HG02884 (cell line): ENCODE results near the gene LDLRAD4.

Experiments used
- ATAC-seq: cut with Tn5 transposase; IDR thresholded peaks from one replicate; pipeline ENCODE4 v1.9.1; 2021; ENCODE audit warnings: mild to moderate bottlenecking, moderate library complexity; ENCODE audit not compliant: unreplicated experiment

LDLRAD4 gene

DNA sequence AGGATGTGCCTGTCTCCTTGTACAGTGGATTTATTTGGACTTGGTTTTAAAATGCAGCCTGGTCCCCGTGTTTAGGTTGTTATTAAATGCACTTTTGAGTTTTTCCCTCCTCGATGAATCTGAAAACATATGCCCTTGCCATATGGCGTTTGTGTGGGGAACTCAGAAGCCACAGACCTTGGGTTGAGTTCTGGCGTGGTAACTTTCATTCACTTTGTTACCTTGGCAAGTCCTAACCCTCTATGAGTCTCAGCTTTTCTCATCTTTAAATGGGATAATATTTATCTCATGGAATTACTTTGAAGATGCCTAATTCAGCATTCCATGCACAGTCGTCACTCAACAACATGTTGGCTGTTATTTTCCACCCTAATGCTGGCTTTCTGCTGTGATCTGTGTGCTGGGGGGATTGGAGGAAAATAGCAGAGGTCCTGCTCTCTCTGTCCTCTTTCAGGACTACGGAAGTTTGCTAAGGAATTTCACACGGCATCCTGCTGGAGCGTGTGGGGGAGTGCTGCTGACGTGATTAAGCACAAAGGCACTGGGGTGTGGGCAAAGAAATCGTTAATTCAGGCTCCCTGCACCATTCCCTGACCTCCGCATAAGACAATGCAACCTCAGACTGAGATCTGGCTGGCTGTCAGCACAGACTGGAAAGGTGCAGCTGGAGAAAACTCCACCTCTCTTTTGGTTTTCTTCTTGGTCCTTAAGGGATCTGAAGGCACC is 61.7 kb downstream of the LDLRAD4 start:
- ATAC-seq = no peak

DNA sequence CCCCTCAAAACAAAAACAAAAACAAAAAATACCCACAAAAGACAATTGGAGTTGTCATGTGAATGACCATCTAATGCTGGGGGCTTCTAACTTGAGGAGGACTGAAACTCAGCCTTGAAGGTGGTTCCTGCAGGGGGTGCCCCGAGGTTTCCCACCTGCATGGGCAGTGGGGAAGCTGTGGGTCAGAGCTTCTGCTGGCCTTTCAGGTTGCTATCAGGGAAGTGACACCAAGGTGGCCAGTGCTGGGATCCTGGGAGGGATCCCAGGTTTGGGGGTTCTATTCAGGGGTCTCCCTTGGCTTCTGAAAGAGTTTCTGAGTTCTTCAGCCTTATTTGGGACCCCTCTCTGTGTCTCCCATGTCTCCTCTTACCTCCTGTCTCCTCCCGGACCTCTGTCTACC is 62.8 kb downstream of the LDLRAD4 start:
- ATAC-seq = no peak

DNA sequence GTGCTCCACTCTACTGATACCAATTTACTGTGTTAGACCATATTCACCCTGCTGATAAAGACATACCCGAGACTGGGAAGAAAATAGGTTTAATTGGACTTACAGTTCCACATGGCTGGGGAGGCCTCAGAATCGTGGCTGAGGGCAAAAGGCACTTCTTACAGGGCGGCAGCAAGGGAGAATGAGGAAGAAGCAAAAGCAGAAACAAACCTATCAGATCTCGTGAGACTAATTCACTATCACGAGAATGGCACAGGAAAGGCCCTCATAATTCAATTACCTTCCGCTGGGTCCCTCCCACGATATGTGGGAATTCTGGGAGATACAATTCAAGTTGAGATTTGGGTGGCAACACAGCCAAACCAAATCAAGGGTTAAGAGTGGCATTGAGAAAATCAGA is 65.2 kb downstream of the LDLRAD4 start:
- no peak for ATAC-seq

DNA sequence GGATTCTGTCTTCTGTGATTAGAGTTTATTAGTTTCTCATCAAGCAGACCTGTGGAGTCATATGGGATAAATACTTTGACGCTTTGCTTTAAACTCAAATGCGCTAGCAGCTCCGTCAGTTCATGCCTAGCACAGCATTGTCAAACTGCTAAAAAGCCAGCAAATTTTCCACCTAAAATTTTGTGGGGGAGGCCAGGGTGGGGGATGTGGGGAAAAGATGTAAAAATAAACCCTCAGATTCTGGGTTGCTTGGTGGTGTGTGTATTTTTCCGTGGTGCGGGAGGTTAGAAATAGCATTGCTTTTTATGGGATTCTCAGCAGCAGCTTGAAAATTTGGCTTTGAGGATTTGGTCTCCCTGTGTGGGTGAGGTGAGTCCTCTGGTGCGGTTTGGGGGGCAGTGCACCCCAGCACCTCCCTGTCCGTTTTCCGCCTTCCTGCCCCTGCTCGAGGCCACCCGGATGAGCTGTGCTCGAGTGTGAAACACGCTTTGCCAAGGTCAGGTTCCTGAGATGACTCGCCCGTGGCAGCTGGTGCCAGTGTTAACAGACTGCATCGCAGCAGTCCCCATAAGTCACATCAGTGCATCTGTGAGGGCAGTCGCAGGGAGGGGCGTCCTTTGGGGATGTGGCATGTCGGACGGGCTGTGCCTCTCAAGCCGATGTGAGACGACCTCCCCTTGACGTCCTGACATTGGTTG is 65.9 kb downstream of the LDLRAD4 start:
- ATAC-seq = no peak

DNA sequence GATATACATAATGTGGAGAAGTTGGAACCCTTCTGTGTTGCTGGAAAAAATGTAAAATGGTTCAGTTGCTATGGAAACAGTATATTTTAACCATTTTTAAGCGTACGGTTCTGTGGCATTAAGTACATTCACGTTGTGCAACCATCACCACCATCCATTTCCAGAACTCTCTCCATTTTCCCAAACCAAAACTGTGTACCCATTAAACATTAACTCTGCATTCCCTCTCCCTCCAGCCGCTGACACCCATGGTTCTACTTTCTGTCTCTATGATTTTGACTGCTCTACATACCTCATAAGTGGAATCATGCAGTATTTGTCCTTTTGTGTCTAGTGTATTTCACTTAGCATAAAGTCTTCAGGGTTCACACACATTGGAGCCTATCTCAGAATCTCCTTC is 67.3 kb downstream of the LDLRAD4 start:
- ATAC-seq = no peak

DNA sequence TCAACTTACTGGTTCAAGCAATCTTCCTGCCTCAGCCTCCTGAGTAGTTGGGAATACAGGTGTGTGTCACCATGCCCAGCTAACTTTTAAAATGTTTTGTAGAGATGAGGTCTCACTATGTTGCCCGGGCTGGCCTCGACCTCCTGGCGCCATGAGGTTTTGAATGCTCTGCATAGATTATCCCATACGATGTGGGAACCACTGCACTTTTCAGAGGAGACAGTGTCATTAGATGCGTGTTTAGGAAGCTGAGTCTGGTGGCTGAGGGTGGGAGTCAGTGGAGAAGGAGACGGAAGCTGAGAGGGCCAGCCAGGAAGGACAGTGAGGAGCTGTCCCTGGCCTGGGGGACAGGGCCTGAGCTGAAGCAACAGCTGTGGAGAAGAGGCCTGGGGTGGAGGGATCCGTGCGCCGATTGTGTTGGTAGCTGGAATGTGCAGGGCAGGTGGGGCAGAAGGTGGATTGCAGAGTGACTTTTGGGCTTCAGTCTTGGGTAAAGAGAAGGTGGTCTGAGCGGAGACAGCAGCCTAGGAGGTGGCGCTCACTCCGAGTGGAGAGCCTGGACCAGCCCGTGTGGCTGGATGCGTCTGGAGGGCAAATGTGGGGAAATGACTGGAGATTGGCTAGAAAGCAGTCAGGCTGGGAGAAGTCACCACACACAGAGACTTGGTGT is 68.0 kb downstream of the LDLRAD4 start:
- ATAC-seq = no peak

DNA sequence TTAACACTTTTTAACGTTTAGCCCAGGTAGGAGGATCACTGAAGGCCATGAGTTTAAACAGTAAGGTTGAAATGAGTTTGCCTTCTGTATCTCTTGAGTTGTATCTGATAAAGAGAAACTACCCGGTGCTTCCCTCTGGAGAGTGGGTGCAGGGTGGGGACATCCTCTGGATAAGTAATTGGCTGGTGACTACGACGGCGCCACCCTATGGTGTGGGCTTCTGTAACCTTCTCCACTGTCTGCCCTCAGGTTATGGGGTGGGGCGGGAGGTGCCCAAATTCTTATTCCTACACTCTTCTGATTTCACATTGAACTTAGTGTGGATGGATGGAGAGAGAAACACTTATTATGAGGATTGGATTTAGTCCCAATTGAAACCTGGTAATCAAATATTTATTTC is 68.8 kb downstream of the LDLRAD4 start:
- ATAC-seq = no peak

DNA sequence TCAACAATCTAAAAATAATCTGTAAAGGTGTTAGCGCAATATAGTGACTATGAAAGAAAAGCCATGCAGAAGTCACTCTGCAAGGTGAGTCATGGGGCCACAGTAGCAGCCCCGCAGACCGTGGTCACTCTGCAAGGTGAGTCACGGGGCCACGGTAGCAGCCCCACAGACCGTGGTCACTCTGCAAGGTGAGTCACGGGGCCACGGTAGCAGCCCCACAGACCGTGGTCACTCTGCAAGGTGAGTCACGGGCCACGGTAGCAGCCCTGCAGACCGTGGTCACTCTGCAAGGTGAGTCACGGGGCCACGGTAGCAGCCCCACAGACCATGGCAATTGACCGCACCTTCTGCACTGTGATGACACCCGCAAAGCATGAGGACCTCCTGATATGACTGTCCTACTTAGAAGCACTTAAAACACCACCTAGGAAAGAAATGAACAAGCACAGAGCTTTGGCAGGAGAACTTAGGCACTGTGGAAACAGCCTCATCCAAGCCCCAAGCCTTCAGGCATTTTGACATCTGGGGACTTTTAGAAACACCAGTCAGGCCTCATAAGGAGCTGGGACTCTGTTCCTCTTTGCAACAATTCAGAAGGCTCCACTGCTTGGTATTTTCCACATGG is 70.1 kb downstream of the LDLRAD4 start:
- no peak for ATAC-seq

DNA sequence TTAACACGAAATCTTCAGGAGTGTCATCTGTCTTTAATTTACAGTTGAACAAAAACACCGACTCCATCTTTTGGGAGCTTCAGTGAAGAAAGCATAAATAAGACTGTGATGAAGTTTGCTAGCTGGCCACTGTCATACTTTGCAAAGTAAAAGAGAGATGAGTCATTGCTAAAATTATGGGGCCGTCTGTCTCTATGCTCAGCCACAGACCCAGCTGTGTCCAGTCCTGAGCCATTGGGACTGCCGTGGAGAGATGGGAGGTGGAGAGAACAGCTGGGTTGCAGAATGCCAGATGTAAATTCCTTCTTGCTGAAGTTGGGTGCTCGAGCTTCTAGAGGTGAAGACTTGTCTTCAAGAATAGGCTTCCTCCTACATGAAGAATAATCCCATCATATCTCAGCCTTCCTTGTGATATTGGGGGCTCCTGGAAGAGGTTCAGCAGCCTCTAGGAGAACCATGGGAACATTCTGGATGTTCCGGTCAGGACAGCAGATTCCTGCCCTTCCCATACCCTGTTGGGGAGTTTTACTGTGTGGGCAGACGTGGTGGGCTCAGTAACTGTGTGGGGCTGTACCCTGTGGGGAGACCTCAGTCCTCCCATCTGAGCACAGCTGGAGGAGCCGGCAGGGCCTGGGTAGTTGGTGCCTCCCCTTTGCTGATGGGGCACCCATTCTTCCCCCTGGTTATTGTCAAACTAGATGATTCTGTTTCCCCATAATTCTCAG is 71.1 kb downstream of the LDLRAD4 start:
- ATAC-seq = no peak

DNA sequence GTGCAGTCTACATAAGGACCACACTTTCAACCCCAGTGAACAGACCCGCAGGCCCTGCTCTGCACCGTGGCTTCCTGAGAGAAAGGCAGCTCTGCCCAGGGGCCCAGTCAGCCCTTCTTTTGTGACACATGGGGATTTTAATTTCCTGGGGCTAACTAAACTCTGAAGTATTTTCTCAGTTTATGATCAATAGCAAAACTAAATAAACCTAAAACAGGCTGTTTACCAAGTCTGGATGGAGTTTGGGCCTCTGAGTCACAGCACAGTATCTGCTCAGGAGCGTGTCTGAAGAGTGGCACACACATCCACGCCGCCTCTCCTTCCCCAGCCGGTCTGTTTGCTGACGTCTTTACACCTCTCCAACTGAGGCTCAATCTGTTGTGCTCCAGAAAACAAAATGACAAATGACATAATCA is 72.3 kb downstream of the LDLRAD4 start:
- no peak for ATAC-seq

DNA sequence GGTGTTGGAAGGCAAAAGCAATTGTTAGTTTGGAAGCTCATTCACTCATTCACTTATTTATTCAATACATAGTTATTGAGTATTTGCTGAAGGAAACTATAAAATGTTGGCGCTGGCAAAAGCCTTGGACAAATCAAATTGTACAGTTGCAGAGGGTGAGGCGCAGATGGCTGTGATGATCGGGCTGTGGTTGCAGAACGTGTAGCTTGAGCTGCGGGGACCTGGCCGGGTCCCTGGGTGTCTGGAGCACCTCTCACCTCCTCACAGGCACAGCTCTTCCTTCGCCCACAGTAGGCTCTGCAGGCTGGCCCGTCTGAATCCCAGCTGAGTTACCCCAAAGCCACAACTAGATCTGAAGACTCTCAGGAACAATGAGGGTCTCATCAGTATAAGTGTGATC is 72.7 kb downstream of the LDLRAD4 start:
- ATAC-seq = no peak

DNA sequence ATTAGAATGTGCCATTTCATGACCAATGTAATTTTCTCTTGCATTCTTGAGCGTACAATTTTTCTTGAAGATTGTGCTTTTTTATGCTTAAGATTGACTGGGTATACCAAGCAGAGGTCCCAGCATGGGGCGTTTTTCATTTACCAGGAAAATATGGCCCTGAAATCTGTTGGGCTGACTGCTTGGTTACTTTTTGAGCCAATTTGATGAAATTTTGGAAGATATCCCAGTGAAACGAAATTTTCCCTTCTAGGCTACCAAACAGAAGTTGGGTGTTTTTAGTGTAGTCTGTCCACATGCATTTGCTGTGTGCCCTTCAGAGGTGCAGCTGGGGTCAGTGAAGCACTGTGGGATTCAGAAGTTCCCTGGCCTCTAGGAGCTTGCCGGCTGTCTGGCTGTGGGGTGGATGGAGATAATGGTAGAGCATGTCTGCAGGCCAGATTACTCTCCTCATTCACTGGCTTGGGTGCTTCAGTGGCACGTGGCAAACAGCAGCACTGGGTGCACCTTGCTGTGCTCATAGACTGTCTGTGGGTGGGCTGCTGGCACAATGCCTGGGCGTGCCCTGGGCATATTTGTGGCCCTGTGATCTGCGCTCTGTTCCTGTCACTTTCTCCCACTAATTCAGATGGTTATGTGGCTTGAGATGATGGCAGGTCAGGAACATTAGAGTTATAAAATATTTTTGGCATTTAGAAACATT is 73.3 kb downstream of the LDLRAD4 start:
- no peak for ATAC-seq

DNA sequence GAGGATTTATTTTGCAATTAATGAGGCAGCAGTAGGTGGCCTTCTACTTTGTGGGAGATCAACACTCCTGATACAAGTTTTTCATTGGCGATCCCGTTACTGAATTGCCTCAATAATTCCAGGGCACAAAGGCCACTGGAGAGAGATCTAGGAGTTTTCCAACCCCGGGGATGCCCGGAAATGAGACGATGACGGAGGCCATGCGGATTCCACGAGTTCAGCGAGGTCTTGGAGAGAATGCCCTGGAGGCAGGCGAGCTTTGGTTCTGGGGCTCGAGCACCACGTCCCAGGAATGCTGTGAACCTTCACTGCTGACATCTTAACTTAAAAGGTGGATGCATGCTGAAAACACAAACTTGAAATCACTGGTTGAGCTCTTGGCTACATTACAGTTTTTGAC is 74.2 kb downstream of the LDLRAD4 start:
- no peak for ATAC-seq

DNA sequence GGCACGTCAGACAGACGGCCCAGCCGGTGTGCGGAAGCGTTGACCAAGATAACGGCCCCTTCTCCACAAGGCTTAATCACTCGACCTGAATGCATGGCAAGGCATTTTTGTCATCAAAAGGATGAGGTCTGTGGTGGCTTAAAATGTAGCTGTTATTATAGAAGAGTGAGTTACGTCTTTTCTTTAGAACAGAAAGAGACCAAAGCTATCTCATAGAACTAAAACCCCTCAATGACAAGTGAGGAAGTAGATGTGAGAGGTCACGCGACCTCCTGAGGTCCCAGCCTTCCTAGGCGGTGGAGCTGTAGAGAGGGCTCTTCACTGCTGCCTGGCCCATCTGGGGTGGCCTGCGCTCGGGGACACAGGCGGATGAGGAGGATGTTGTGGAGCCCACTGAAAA is 75.7 kb downstream of the LDLRAD4 start:
- no peak for ATAC-seq

DNA sequence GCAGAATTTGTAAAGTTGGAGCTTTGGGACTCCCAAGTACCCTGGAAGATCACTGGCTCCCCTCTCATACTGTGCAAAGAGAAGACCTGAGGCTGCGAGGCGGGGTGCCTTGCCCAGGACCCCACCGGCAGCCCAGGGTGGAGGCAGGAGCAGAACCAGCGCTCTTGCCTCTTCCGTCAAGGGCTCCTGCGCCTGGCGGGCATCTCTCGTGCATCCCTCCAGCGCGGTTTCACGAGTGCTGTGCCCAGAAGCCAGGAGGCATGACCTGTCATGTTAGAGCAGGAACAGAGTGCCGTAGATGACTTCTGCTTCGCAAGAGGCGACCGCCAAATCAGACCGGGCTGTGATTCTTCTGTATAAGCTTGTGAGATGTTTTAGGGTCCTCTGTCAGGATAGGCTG is 77.3 kb downstream of the LDLRAD4 start:
- ATAC-seq = no peak

DNA sequence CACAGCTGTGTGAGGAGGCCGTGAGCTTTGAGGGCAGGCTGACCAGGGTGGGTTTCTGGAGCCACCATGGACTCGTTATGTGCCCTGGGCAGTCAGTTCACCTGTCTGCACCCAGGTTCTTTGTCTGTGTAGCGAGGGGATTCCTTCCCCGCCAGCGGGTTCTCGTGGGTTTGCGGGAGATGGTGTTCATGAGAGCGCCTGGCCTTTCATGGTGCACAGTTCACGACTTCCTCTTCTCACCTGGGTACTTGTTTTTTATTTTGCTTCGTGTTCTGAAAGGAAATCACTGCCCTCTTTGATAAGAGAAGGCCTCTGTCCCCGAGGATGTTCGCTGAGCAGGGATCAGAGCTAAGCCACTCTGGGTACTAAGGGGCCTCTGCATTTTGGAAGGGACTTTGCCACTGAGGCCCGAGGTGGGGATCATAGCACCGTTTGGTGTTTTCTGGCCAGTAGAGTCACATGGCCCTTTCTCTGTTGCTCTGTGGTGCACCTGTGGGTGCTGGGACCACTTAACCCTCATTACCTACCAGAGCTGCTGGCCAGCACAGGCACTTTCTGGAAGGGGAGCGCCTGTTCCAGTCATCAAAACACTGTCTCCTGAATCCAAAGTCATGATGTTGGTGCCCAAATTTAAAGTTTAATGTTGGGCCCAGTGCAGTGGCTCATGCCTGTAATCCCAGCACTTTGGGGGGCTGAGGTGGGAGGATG is 78.5 kb downstream of the LDLRAD4 start:
- ATAC-seq = no peak

DNA sequence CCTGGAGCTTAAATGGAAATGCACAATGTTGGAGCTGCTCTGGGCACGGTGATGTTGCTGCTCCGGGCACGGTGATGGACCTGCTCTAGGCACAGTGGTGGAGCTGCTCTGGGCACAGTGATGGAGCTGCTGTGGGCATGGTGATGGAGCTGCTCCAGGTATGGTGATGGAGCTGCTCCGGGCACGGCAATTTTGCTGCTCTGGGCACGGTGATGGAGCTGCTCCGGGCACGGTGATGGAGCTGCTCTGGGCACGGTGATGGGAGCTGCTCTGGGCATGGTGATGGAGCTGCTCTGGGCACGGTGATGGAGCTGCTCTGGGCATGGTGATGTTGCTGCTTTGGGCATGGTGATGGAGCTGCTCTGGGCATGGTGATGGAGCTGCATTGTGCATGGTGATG is 79.7 kb downstream of the LDLRAD4 start:
- ATAC-seq = no peak

DNA sequence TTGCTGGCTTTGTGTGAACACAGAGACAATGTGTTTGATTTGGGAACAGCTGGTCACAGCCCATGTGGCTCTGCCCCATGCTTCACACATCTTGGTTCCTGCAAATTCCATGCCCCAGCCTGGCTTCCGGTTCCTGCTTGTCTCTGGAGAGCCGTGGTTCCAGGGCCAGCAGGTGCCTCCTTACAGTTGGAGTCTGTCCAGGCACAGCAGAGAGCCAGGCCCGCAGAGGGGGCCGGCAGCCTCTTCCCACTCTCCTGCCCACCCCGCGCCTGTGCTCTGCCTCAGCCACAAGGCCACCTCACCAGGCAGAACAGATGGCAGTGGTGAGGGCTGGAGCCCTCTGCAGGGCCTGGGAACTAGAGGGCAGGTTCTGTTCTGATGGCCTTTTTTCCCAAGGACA is 81.5 kb downstream of the LDLRAD4 start:
- ATAC-seq = no peak

DNA sequence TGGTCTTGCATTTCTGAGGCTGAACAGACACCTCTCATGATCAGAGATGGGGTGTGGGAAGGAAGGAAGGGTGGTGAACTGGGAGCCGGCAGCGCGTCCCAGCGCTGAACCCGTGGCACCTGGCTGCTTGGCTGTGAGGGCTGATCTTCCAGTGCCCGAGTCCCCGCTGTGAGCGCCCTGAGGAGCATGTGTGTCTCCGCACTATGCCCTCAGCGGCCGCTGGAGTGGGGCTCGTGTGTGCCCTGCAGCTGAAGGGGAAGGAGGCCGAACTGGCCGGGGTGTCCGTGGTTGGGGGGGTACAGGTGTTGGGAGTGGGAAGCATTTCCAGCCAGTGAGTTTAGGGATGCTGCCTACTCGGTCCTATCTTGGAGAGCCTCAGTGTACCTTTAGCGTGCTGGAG is 82.2 kb downstream of the LDLRAD4 start:
- no peak for ATAC-seq

DNA sequence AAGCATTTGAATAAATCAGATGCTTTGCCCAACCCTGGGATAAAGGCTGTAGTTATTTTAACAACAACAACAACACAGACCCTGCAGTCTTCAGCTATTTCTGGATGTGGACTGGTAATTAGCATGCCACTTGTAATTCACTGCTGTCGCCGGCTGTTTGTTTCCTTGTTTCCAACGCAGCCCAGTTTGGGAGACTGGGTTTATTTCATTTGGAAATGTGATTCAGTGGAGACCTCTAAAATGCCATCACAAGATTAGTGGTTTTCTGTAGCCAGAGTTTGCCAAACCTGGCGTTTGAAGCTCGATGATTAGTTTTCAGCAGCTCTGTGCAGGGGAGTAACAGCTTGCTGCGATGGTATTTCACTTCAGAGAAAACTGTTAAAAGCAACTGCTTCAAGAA is 83.5 kb downstream of the LDLRAD4 start:
- no peak for ATAC-seq
